COLO668 (cell line): ENCODE measurements around the gene SAMD9L.
"Not testable (repeated sequence)": the region's sequence is repeated elsewhere in the genome, so short reads cannot be mapped to it uniquely, and the experiment has no call there.

Source experiments
- DNase-seq: peaks from one replicate; lab custom pipeline; 2025; ENCODE audit not compliant: unreplicated experiment; lab: John Stamatoyannopoulos, UW

The SAMD9L gene

GRCh38 chr7:93146472-93147141, 1.6 kb downstream of the SAMD9L start:
- DNase-seq: no peak

- no peak for DNase-seq
These were observed 2.1 kb downstream of the SAMD9L start for GRCh38 chr7:93146036-93146435.

- DNase-seq: no peak
These were observed 2.8 kb downstream of the SAMD9L start for GRCh38 chr7:93145354-93145753.

GRCh38 chr7:93142127-93142526, 6.1 kb downstream of the SAMD9L start:
- DNase-seq: no peak

GRCh38 chr7:93140582-93141191, 7.5 kb downstream of the SAMD9L start:
- DNase-seq: no peak

GRCh38 chr7:93138576-93138975, 9.6 kb downstream of the SAMD9L start:
- DNase-seq: no peak

- no peak for DNase-seq
These were observed 15.2 kb downstream of the SAMD9L start for GRCh38 chr7:93133005-93133404.

GRCh38 chr7:93132216-93132615, 16.0 kb downstream of the SAMD9L start:
- DNase-seq: no peak

GRCh38 chr7:93126954-93127353, 21.2 kb downstream of the SAMD9L start:
- DNase-seq: not testable (repeated sequence)

GRCh38 chr7:93123532-93123931, 24.7 kb downstream of the SAMD9L start:
- DNase-seq: not testable (repeated sequence)

GRCh38 chr7:93120592-93121549, 27.3 kb downstream of the SAMD9L start:
- DNase-seq: no peak

GRCh38 chr7:93119191-93119905, 28.8 kb downstream of the SAMD9L start:
- DNase-seq: no peak

- peak; percentile 47 for DNase-seq
These were observed 30.2 kb downstream of the SAMD9L start, which contains the start of gene SAMD9 for GRCh38 chr7:93117852-93118530. Gene SAMD9 (minus strand): TSS chr7:93117979. CDS start chr7:93106097, 11,882 bp downstream.

GRCh38 chr7:93117327-93117726, 30.9 kb downstream of the SAMD9L start:
- DNase-seq: no peak

- no peak for DNase-seq
These were observed 32.4 kb downstream of the SAMD9L start for GRCh38 chr7:93115796-93116195.

GRCh38 chr7:93108003-93108402, 40.2 kb downstream of the SAMD9L start:
- DNase-seq: no peak

- no peak for DNase-seq
These were observed 50.8 kb downstream of the SAMD9L start for GRCh38 chr7:93097388-93097787.

- DNase-seq: no peak
These were observed 55.3 kb downstream of the SAMD9L start for GRCh38 chr7:93092757-93093370.
